Dermis microvascular lymphatic vessel endothelial cell (primary cell): Measurements from ENCODE around the gene SGIP1. TPM values are rescaled to one million over a fixed set of nuclear protein-coding genes. Genes with fewer than 3 reads are reported as not detected.
A peak's percentile ranks its signal among the peaks of the same experiment; 100 is the strongest.

Source experiments
- DNase-seq, 2 donors: peaks; one replicate each; pipeline versions ENCODE4 v3.0.0 to v3.0.0-alpha.2; 2010; ENCODE audit warnings: low read depth in 2 of 2
- total RNA-seq: library from RNA; depleted of rRNA; stranded (reverse); fragments of >200 nt; gene quantifications from 2 replicates; pipeline ENCODE4 v1.2.1, GENCODE V29; 2014

SGIP1 gene
- total RNA-seq, 1 donor from 2014 or later = 20.3 TPM

GRCh38 chr1:66520655-66521054 lies 13.3 kb upstream of the SGIP1 start:
- DNase-seq = no peak

- no peak for DNase-seq
Observed at GRCh38 chr1:66521721-66522365, 12.1 kb upstream of the SGIP1 start.

- no peak for DNase-seq
Observed at GRCh38 chr1:66523562-66523961, 10.4 kb upstream of the SGIP1 start.

DNA sequence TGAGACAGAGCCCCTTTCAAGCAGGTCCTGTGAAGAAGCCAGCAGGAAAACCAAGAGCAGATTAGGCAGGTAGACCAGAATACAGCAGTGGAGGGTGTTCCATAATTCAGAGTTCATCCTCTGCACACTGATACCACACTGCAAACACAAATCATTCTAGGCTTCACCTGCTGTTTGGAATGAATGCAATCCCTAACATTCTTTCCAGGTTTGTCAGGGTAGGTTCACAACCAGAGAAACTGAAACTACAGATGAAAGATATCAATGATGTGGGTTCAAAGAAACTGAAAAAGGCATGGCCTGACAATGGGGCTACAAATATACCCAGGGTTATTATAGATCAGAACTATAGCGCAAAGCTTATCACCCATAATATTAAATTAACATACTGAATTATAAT lies 8.9 kb upstream of the SGIP1 start:
- DNase-seq = no peak

DNA sequence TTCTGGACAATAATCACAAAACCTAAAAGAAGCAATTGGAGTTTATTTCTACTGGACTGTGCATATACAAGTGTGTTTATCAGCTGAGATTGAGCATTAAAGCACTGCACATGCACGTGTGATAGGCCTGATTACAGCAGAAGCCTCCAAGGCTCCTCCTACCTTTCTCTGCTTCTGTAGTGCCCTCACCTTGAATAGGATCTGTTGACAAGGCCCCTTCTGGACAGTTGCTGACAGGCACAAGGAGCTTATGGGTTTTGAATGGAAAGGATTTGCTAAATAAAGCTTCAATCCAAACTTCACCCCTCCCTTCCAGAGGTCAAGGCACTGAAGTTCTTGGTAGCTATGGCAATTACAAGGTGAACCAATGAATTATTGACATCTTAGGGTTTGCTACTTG lies 7.9 kb upstream of the SGIP1 start:
- no peak for DNase-seq

GRCh38 chr1:66526991-66527390 lies 7.0 kb upstream of the SGIP1 start:
- no peak for DNase-seq

- DNase-seq = peak; percentile 88 to 94
Observed at GRCh38 chr1:66527686-66528085, 6.3 kb upstream of the SGIP1 start.

DNA sequence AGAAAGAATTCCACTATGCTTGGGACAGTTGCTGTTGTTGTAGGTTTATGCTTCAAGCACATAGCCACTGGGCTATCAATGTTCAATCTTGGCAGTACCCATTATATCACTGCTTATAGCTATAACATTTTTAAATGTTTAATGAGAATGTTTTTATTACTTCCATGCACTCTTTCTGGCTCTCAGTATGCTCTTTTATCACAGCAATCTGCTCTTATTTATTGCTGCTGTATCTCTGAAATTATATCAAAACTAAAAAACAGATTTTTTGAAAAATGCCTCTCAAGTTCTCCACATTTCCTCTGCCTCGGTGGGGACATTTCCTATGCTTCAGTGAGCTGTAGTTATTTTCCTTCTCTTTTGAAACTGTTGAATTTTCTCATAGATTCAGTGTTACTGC lies 5.4 kb upstream of the SGIP1 start:
- no peak for DNase-seq

DNA sequence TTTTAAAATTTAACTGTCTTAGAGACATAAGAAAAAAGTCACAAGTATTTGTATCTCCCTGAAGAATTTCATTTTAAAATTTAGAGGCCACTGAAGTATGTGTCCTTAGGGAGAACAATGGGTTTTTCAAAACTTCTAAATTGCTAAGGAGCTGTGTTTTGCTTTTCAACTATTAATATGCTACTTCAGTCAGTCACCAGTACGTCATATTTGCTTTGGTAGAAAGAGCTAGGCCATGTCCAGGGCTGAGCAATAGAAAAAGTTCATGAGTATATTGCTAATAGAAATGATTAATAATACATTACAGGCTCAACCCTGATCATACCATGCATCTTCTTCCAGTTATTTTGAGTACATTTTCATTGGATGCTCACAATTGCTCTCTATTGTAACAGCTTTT lies 1.7 kb upstream of the SGIP1 start:
- DNase-seq = no peak

- DNase-seq = peak; percentile 70 to 80
Observed at GRCh38 chr1:66532798-66533783, 862 bp upstream of the SGIP1 start.

GRCh38 chr1:66535061-66535460 lies 1.1 kb downstream of the SGIP1 start:
- no peak for DNase-seq

DNA sequence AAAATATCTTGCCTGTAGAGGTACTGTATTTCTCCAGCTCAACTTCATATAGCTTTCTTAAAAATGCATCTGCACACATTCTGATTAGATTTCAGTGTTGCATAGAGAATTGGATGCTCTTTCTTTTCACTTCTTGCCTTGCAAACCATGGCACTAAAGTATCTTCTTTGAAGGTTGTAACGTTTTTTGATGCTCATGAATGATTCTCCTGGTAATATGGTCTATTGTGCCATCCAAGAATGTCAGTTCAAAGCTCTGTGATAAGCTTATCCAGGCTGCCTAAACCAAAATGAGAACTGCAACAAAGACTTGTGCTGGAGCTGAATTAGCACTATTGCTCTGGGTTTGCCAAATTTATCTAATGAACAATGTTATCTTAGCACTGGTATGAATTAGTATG lies 1.9 kb downstream of the SGIP1 start:
- no peak for DNase-seq

GRCh38 chr1:66537718-66538117 lies 3.8 kb downstream of the SGIP1 start:
- no peak for DNase-seq

GRCh38 chr1:66539491-66539890 lies 5.5 kb downstream of the SGIP1 start:
- DNase-seq = no peak

DNA sequence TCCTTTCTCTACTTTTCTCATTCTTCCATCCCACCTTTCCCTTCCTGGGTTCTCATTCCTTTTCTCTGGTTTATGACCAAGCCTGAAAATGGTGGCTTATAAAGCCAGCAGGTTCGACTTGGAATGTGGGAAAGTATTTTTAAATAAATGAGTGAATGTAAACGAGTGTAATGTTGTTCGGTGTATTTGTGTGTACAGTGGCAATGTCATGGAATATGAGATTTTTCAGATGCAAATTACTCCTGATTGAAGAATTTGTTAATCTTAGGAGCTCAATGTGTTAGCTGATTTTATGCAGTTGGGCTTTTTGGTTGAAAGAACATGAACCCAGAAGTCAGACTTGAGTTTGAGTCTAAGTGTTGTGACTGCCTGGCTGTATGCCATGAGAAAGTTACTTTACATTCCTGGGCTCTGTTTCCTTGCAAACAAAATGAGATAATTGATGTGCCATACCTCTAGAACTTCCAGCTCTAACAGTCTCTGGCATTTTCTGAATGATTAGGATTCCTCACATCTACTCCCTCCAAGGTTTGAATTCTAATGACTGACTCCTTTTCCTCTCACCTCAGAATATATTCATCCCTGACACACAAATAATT lies 6.6 kb downstream of the SGIP1 start:
- peak in 1 of 2 donors; percentile 72 for DNase-seq

- DNase-seq = peak in 1 of 2 donors; percentile 66
Observed at GRCh38 chr1:66542314-66542713, 8.4 kb downstream of the SGIP1 start.

- DNase-seq = peak; percentile 98 to 99
Observed at GRCh38 chr1:66542811-66543767, 9.1 kb downstream of the SGIP1 start.

GRCh38 chr1:66546047-66546810 lies 12.3 kb downstream of the SGIP1 start:
- no peak for DNase-seq

- no peak for DNase-seq
Observed at GRCh38 chr1:66549017-66549416, 15.1 kb downstream of the SGIP1 start.

GRCh38 chr1:66550243-66550642 lies 16.3 kb downstream of the SGIP1 start:
- no peak for DNase-seq
